ENCODE data around the gene OR5L1.

GRCh38 chr11:55811067-55811466 is at the start of gene OR5L1:
- TF ChIP-seq, protein P1, sequence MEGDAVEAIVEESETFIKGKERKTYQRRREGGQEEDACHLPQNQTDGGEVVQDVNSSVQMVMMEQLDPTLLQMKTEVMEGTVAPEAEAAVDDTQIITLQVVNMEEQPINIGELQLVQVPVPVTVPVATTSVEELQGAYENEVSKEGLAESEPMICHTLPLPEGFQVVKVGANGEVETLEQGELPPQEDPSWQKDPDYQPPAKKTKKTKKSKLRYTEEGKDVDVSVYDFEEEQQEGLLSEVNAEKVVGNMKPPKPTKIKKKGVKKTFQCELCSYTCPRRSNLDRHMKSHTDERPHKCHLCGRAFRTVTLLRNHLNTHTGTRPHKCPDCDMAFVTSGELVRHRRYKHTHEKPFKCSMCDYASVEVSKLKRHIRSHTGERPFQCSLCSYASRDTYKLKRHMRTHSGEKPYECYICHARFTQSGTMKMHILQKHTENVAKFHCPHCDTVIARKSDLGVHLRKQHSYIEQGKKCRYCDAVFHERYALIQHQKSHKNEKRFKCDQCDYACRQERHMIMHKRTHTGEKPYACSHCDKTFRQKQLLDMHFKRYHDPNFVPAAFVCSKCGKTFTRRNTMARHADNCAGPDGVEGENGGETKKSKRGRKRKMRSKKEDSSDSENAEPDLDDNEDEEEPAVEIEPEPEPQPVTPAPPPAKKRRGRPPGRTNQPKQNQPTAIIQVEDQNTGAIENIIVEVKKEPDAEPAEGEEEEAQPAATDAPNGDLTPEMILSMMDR (IDR thresholded peaks at IDR 0.05) = no peak
- no peak for TF ChIP-seq POLR2A (IDR thresholded peaks at IDR 0.05)
